Body of pancreas (tissue), 4 donors: ENCODE results near the gene DGCR8. TPM values are rescaled to one million over a fixed set of nuclear protein-coding genes. Genes with fewer than 3 reads are reported as not detected.

Experiments used
- ATAC-seq: fragments of 150-250 bp; one replicate; pipeline ENCODE4 v1.9.1; 2016
- DNase-seq, 4 donors: peaks; one replicate each; pipeline ENCODE4 v3.0.0-alpha.2; 2019
- H3K27ac ChIP-seq, 4 donors: fragments of 200-600 bp; sonication (generic); 1 replicate in 3 of 4; 2 replicates in 1 of 4; pipeline versions ENCODE4 v1.5.1 to v1.6.1; 2016 to 2019; ENCODE audit warnings: mild to moderate bottlenecking in 1 of 4, mixed read lengths in 1 of 4, moderate library complexity in 1 of 4
- H3K27me3 ChIP-seq, 2 donors: fragments of 200-600 bp; sonication (generic); one replicate each; pipeline ENCODE4 v1.6.0; 2016; ENCODE audit warnings: mild to moderate bottlenecking in 1 of 2
- H3K36me3 ChIP-seq, 2 donors: fragments of 200-600 bp; sonication (generic); replicated peaks in 1 of 2; 2 replicates each; pipeline ENCODE4 v1.5.1; 2016; ENCODE audit warnings: low read depth in 2 of 2; ENCODE audit not compliant: insufficient read depth in 1 of 2
- H3K4me1 ChIP-seq: fragments of 200-600 bp; sonication (generic); one replicate; pipeline ENCODE4 v1.6.0; 2016
- H3K4me3 ChIP-seq, 2 donors: fragments of 200-600 bp; sonication (generic); 1 replicate in 1 of 2; 2 replicates in 1 of 2; pipeline ENCODE4 v1.5.1; 2016 to 2019
- H3K9me3 ChIP-seq, 3 donors: fragments of 200-600 bp; sonication (generic); 1 replicate in 2 of 3; 2 replicates in 1 of 3; pipeline ENCODE4 v1.5.1; 2016
- CTCF ChIP-seq, 7 experiments: fragments of 450-650 bp in 4 of 7; fragments of 200-600 bp in 3 of 7; sonication (generic) in 3 of 7; IDR thresholded peaks; one replicate each; pipeline ENCODE4 v1.5.1; 2016 to 2019; ENCODE audit warnings: antibody characterized with exemption in 7 of 7
- POLR2A ChIP-seq, 3 donors: fragments of 450-650 bp; IDR thresholded peaks; one replicate each; pipeline ENCODE4 v1.6.1; 2016; ENCODE audit warnings: antibody characterized with exemption in 3 of 3, mild to moderate bottlenecking in 2 of 3
- whole genome bisulfite sequencing, 2 donors: methylation state at CpG; one replicate each; pipeline ENCODE4 v1.1.5; 2017; 5-methylcytosine and 5-hydroxymethylcytosine counted together
- intact Hi-C: fragments of 100-400 bp; cut with DNase I; formaldehyde crosslinking; loops from one replicate; pipeline ENCODE4 v1.15.1; 2023
- total RNA-seq, 2 donors: library from RNA; depleted of rRNA; stranded (reverse); fragments of >200 nt; gene quantifications; one replicate each; pipeline ENCODE4 v1.1.0, GENCODE V29; 2016

Gene DGCR8
- total RNA-seq, 2 donors from 2014 or later, result 25.7 to 53.4 TPM

GRCh38 chr22:20088263-20088648 lies 8.2 kb downstream of the DGCR8 start:
- intact Hi-C loops, result no loop called here
- Histone ChIP-seq H3K4me3 (no peak overlapping the region), H3K4me1 (peaks cover 19% of the 10 kb centered on the region), H3K27ac (no peak overlapping the region), H3K36me3 (peaks cover 9 to 49% of the 10 kb centered on the region in 2 donors), H3K27me3 (no peaks in the 10 kb centered on the region), H3K9me3 (no peaks in the 10 kb centered on the region)
- no peak for ATAC-seq
- no peak for DNase-seq
- TF ChIP-seq POLR2A (IDR thresholded peaks at IDR 0.05) (no peak), CTCF (IDR thresholded peaks at IDR 0.05) (no peak)
- 85 to 87% methylated on average over 6 to 8 of the region's 8 CpGs for WGBS, 2 donors

- H3K27ac ChIP-seq, result no peak overlapping the region
- 85 to 93% methylated on average over 17 of the region's 17 CpGs for WGBS, 2 donors
- peaks cover 9% of the 10 kb centered on the region for H3K4me1 ChIP-seq
- no peak overlapping the region for H3K4me3 ChIP-seq
- ATAC-seq (no peak), DNase-seq (no peak)
- no peaks in the 10 kb centered on the region for H3K27me3 ChIP-seq
- TF ChIP-seq CTCF (IDR thresholded peaks at IDR 0.05) (no peak), POLR2A (IDR thresholded peaks at IDR 0.05) (no peak)
- H3K36me3 ChIP-seq, result peaks cover 9 to 60% of the 10 kb centered on the region in 2 donors
- no peaks in the 10 kb centered on the region for H3K9me3 ChIP-seq
- intact Hi-C loops, result no loop called here
Observed at GRCh38 chr22:20089226-20089976, 9.4 kb downstream of the DGCR8 start.

GRCh38 chr22:20089977-20090729 lies 10.1 kb downstream of the DGCR8 start:
- Histone ChIP-seq H3K27me3 (no peaks in the 10 kb centered on the region), H3K36me3 (peaks cover 9 to 64% of the 10 kb centered on the region in 2 donors), H3K4me3 (no peak overlapping the region), H3K4me1 (peaks cover 1% of the 10 kb centered on the region), H3K9me3 (no peaks in the 10 kb centered on the region), H3K27ac (no peak overlapping the region)
- TF ChIP-seq CTCF (IDR thresholded peaks at IDR 0.05), result no peak
- TF ChIP-seq POLR2A (IDR thresholded peaks at IDR 0.05), result no peak
- ATAC-seq, result no peak
- no peak for DNase-seq
- intact Hi-C loops, result no loop called here
- WGBS, 2 donors, result 91 to 96% methylated on average over 11 of the region's 11 CpGs

GRCh38 chr22:20090730-20091240 lies 10.7 kb downstream of the DGCR8 start:
- Histone ChIP-seq H3K27ac (no peak overlapping the region), H3K27me3 (no peaks in the 10 kb centered on the region), H3K36me3 (peaks cover 9 to 68% of the 10 kb centered on the region in 2 donors), H3K4me1 (no peaks in the 10 kb centered on the region), H3K4me3 (no peak overlapping the region), H3K9me3 (no peaks in the 10 kb centered on the region)
- TF ChIP-seq CTCF (IDR thresholded peaks at IDR 0.05) (no peak), POLR2A (IDR thresholded peaks at IDR 0.05) (no peak)
- DNase-seq, result no peak
- ATAC-seq, result no peak
- WGBS, 2 donors, result 89% methylated on average over 9 of the region's 9 CpGs
- intact Hi-C loops, result no loop called here
